ENCODE measurements around the gene GABRB3.

The GABRB3 gene

DNA sequence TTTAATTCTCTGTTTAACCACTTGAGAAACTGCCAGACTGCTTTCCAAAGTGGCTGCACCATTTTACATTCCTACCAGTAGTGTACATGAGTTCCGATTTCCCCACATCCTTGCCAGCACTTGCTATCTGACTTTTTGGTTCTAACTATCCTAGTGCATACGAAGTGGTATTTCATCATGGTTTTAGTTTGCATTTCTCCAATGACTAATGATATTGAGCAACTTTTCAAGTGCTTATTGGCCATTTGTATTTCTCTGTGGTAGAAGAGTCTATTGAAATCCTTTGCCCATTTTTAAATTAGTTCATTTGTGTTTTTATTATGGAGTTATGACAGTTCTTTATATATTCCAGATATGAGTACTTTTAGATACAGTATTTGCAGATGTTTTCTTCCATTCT is 247.8 kb downstream of the GABRB3 start:
- Mint-ChIP-seq H3K36me3 (no peaks in the 10 kb centered on the region), H3K27ac (no peak overlapping the region), H3K9me3 (peaks cover 2% of the 10 kb centered on the region)

DNA sequence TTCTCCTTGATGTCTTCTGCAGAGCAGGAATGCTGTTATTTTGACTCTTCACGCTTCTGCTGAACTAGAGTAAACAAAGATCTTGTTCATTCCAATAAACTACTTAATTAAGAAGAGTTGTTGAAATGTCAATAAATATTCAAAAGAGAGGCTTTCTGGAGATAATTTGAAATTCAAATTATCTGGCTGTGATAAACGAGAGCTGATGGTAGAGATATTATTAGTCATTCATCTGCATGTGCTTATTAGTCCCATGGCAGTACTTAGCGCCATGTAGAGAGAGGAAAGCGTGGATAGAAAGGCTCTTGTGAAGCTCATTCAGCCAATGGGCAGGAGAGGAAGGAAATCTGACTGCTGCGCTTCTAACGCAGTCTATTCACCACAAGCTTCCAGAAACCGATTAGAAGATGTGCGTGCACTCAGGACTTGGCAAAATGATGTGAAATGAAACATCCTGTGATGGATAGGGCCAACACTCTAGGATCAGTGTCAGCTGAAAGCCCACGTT is 251.1 kb downstream of the GABRB3 start:
- no peak overlapping the region for H3K4me3 Mint-ChIP-seq
- no peak for ATAC-seq
- no peaks in the 10 kb centered on the region for H3K27me3 Mint-ChIP-seq
- H3K9me3 Mint-ChIP-seq, result no peaks in the 10 kb centered on the region
- H3K27ac Mint-ChIP-seq, result no peak overlapping the region
- no peaks in the 10 kb centered on the region for H3K36me3 Mint-ChIP-seq
- H3K4me1 Mint-ChIP-seq, result no peaks in the 10 kb centered on the region

More for the DNA sequence above, 247.8 kb downstream of the GABRB3 start:
- H3K4me3 Mint-ChIP-seq, result no peak overlapping the region
- no peak for ATAC-seq
- H3K27me3 Mint-ChIP-seq, result no peaks in the 10 kb centered on the region
- no peaks in the 10 kb centered on the region for H3K4me1 Mint-ChIP-seq

DNA sequence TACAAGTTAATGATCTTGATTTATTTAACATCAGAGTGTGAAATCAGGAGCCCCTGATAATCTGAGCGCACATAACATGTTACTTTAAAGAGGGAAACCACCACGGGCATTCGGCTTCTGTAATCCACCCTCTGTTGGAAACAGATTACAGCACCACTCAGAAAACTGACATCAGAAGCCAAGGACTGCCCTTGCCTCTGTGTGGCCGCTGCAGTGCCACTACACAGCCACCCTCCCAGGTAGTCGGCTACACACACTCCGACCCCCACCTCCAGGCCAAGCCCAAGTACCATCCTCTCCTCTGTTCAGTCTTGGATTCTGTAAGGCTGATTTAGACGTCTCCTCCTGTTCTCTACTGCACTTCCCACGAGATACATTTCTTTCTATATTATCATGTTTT is 251.7 kb downstream of the GABRB3 start:
- H3K36me3 Mint-ChIP-seq, result no peaks in the 10 kb centered on the region
- H3K27me3 Mint-ChIP-seq, result no peaks in the 10 kb centered on the region
- no peak overlapping the region for H3K4me3 Mint-ChIP-seq
- no peak overlapping the region for H3K27ac Mint-ChIP-seq
- no peak for ATAC-seq
- H3K4me1 Mint-ChIP-seq, result no peaks in the 10 kb centered on the region
- no peaks in the 10 kb centered on the region for H3K9me3 Mint-ChIP-seq

DNA sequence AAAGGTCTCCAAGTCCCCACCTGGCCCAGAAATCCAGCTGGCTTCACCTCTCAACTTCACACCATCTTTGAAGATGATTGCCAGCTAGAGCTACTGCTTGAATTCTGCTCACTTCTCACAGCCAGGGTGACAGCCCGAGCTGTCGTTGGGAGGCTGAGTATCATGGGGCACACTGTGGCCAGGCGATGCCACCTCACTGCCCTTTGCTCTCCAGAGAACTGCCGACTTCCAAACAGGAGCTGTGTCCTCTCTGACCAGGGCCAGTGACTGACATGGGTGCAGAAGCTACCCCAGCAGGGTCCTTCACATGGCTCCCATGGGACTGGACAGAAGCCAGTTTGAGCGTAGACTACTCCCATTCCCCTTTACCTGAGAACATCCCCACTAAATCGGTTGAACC is 254.0 kb downstream of the GABRB3 start:
- H3K27ac Mint-ChIP-seq, result no peak overlapping the region
- H3K9me3 Mint-ChIP-seq, result no peaks in the 10 kb centered on the region
- no peaks in the 10 kb centered on the region for H3K4me1 Mint-ChIP-seq
- ATAC-seq, result no peak
- no peak overlapping the region for H3K4me3 Mint-ChIP-seq
- no peaks in the 10 kb centered on the region for H3K27me3 Mint-ChIP-seq
- H3K36me3 Mint-ChIP-seq, result no peaks in the 10 kb centered on the region

GRCh38 chr15:26516102-26516980 is 256.5 kb downstream of the GABRB3 start:
- H3K4me1 Mint-ChIP-seq, result no peaks in the 10 kb centered on the region
- H3K9me3 Mint-ChIP-seq, result no peaks in the 10 kb centered on the region
- H3K4me3 Mint-ChIP-seq, result no peak overlapping the region
- no peak overlapping the region for H3K27ac Mint-ChIP-seq
- no peaks in the 10 kb centered on the region for H3K27me3 Mint-ChIP-seq
- no peak for ATAC-seq
- no peaks in the 10 kb centered on the region for H3K36me3 Mint-ChIP-seq

- ATAC-seq, result no peak
- no peak overlapping the region for H3K27ac Mint-ChIP-seq
These were observed 268.9 kb downstream of the GABRB3 start for GRCh38 chr15:26504009-26504408.

More at GRCh38 chr15:26504009-26504408, 268.9 kb downstream of the GABRB3 start:
- Mint-ChIP-seq H3K36me3 (no peaks in the 10 kb centered on the region), H3K9me3 (peaks cover 2% of the 10 kb centered on the region), H3K4me3 (no peak overlapping the region), H3K4me1 (no peaks in the 10 kb centered on the region), H3K27me3 (no peaks in the 10 kb centered on the region)

Data from stimulated activated memory B cell treated with anti-CD40 and anti-IgM and Interleukin-4, amounts not matched to agents 10 μg/mL and 1 μg/mL and 100 μg/mL, for 72 hours (primary cell).